CD4-positive, alpha-beta T cell treated with Interleukin-4 for 4 hours (primary cell): ENCODE measurements around the gene ILF2.
"Not testable (repeated sequence)": the region's sequence is repeated elsewhere in the genome, so short reads cannot be mapped to it uniquely, and the experiment has no call there.

Experiments used
- DNase-seq: peaks from one replicate; pipeline ENCODE4 v3.0.0-alpha.2; 2020

Gene ILF2

GRCh38 chr1:153647346-153647714 lies 23.5 kb downstream of the ILF2 start:
- no peak for DNase-seq

- DNase-seq, result no peak
These were observed 24.0 kb downstream of the ILF2 start for GRCh38 chr1:153646672-153647345.

GRCh38 chr1:153643816-153644215 lies 27.0 kb downstream of the ILF2 start:
- DNase-seq, result no peak

GRCh38 chr1:153643100-153643499 lies 27.7 kb downstream of the ILF2 start:
- DNase-seq, result no peak

- no peak for DNase-seq
These were observed 28.6 kb downstream of the ILF2 start for GRCh38 chr1:153642161-153642560.

- DNase-seq, result no peak
These were observed 29.9 kb downstream of the ILF2 start for GRCh38 chr1:153640861-153641260.

- not testable (repeated sequence) for DNase-seq
These were observed 30.6 kb downstream of the ILF2 start for GRCh38 chr1:153640213-153640612.

- DNase-seq, result no peak
These were observed 31.5 kb downstream of the ILF2 start for GRCh38 chr1:153639280-153639679.

GRCh38 chr1:153638261-153638660 lies 32.5 kb downstream of the ILF2 start:
- DNase-seq, result no peak

- DNase-seq, result no peak
These were observed 34.5 kb downstream of the ILF2 start for GRCh38 chr1:153636312-153636711.

GRCh38 chr1:153635872-153636271 lies 34.9 kb downstream of the ILF2 start:
- no peak for DNase-seq

GRCh38 chr1:153633754-153634665 lies 36.8 kb downstream of the ILF2 start, which contains the start of gene CHTOP:
CHTOP (plus strand) TSS chr1:153634066; CDS start chr1:153636589, 2,523 bp downstream.
- DNase-seq, result peak; percentile 95

GRCh38 chr1:153633161-153633753 lies 37.5 kb downstream of the ILF2 start:
- no peak for DNase-seq

GRCh38 chr1:153631047-153632022 lies 39.5 kb downstream of the ILF2 start:
- no peak for DNase-seq

- DNase-seq, result no peak
These were observed 40.4 kb downstream of the ILF2 start for GRCh38 chr1:153630384-153630783.

GRCh38 chr1:153629971-153630370 lies 40.8 kb downstream of the ILF2 start:
- no peak for DNase-seq

GRCh38 chr1:153629343-153629665 lies 41.5 kb downstream of the ILF2 start:
- no peak for DNase-seq

GRCh38 chr1:153628638-153629342 lies 42.0 kb downstream of the ILF2 start:
- no peak for DNase-seq

GRCh38 chr1:153627715-153628626 lies 42.8 kb downstream of the ILF2 start, which contains the start of gene S100A1:
S100A1 (plus strand) TSS chr1:153628434; CDS start chr1:153630522, 2,088 bp downstream.
- no peak for DNase-seq

GRCh38 chr1:153626904-153627714 lies 43.7 kb downstream of the ILF2 start, which contains the start of gene S100A13:
S100A13 (minus strand) TSS chr1:153627505; CDS start chr1:153626472, 1,033 bp downstream.
- DNase-seq, result no peak
